ENCODE data around the gene SPECC1L.

- TF ChIP-seq CTCF (IDR thresholded peaks at IDR 0.05; ENCODE audit: insufficient read depth, low read depth, low read length) (no peak), EZH2 (IDR thresholded peaks at IDR 0.05; ENCODE audit: insufficient read depth, low read length) (no peak)
Observed at GRCh38 chr22:24428751-24429410, 158.2 kb downstream of the SPECC1L start.
